SH-SY5Y (cell line): Measurements from ENCODE around the gene LRRFIP1.

Source experiments
- GATA2 ChIP-seq: IDR thresholded peaks from 2 replicates; pipeline ENCODE4 v1.6.1; 2011; ENCODE audit warnings: mild to moderate bottlenecking, low read depth, low read length
- GATA3 ChIP-seq: IDR thresholded peaks from 2 replicates; pipeline ENCODE4 v1.6.1; 2011; ENCODE audit warnings: low read depth, mild to moderate bottlenecking, low read length, moderate library complexity

The LRRFIP1 gene

DNA sequence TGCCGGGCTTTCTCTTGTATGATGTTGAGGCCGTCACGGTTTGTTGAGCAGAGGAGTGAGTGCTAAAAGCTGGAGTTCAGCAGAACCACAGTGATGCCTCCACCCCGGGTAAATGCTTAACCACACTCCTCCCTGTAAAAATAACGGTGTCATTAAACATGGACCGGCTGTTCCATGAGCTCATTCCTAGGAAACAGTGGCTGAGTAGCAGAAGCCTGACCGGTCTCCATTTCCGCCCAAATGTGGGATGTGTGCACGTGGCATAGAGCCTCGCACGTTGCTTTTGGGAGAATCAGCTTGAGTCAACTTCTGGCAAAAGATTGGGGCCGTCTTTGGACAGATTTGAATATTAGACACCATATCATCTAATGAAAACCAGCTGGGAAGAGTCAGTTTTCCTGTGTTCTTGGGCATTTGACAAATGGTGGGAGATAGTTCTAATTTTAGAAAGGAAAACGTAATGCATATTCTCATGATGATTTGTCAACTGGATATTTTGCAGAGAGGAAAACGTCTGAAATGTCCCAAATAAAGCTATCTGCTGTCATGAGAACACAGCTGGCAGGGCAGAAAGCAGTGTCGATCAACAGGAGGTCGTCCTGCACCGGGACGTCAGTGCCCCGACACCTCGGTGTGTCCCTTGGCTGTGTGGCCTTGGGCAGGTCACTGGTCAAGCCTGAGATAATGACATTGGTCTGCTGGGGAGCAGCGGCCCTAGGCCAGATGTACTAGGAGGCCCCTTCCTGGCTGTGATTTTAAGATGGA is 42.4 kb downstream of the LRRFIP1 start:
- TF ChIP-seq GATA2 (no peak), GATA3 (no peak)

DNA sequence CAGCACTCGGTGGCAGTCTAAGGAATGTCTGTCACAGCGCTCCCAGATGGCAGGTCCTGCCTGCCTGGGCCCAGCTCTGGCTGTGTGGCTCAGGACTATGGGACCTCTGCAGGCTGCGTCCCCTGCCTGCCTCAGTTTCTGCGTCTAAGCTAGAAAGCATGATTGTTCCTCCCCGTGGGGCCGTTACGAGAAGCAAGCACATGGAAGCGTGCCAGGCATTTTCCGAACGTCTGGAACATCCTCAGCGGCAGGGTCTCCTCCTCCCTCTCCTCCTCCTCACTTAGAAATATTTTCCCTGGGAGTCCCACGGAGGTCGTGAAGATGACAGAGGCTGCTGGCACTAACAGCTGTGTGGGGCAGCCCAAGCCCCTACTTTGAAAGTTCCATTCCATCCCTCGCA is 43.3 kb downstream of the LRRFIP1 start:
- TF ChIP-seq GATA3 (no peak), GATA2 (no peak)

DNA sequence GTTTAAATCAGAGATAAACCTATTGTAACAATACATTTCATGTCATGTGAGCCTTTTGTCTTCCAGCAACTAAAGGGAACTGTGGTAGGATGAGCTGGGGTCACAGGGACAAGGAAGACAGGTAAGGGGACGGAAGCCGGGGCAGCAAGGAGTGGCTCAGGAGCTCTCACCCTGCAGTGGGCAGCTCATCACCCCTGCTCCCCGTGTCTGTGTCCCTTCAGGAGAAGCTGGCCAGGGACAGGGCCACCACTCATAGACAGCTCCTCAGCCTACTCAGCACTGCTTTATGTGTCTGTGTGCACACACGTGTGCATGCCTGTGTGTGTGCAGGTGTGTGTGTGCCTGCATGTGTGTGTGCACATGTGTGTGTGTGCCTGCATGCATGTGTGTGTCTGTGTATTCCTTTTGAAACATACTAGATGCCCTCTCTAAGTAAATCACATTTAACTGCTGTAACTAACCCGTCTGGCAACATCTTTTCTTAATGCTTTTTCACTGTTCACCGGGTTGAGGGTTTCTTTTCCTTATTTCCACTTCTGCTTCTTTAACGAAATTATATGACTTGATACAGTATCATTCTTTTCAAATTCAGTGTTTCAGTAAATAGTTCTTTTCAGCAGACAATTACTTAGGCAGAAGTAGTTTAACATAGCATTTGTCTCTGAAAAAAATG is 44.2 kb downstream of the LRRFIP1 start:
- TF ChIP-seq GATA2 (no peak), GATA3 (no peak)

DNA sequence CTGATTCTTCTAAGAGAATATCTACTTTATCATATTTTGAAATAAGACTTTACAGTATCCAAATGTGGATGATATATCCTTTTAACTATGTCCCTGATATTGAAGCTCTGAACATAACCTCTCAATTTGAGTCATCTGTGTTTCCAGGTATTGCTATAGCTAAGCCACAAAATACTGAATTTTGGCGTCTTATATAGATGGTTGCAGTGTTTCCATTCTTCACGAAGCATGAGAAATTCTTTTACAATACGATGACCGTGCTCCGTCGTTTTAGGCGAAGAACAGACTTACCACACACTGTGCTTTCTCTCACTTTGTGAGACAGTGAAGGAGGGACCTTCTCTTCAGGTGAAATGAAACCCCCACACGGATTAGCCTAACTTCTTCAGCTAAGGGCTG is 45.3 kb downstream of the LRRFIP1 start:
- no peak for TF ChIP-seq GATA2
- TF ChIP-seq GATA3 = no peak

DNA sequence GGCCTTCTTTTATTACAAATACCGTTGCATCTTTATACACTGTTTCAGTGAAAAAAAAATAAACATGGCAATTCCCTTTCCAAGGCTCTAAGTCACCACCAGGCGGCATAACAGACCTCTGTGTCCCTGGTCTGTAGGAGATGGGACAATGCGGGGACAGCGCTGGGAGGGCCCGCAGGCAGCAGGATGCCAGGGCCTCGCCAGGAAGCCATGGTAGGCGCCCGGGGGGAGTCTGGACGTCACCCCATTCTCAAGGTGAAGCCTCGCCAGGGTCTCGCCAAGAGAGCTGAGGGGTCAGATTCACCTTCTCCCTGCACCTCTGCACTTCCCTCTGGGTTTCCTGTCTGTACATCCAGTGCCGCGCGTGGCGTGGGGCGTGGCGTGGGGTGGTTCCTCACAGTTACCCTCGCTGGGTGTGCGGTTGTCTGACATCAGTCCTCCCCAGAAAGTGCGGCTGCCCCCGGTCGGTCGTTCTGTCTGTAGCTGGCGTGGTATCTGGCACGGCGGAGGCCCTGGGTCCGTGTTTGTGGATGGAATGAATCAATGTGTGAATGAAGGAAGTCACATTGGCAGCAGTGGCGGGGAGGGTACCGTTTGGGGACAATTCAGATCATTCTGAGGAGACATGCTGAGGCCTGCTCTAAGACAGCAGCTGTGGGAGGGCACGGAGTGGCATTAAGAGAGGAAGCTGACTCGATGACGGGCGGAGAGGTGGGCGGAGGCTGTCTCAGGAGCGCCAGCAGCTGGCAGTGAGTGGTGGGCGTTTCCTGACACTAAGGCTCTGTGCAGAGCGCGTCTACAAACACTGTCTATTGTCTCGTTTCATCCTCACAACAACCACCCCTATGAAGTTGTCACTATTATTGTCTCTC is 46.0 kb downstream of the LRRFIP1 start:
- TF ChIP-seq GATA2 (no peak), GATA3 (no peak)

DNA sequence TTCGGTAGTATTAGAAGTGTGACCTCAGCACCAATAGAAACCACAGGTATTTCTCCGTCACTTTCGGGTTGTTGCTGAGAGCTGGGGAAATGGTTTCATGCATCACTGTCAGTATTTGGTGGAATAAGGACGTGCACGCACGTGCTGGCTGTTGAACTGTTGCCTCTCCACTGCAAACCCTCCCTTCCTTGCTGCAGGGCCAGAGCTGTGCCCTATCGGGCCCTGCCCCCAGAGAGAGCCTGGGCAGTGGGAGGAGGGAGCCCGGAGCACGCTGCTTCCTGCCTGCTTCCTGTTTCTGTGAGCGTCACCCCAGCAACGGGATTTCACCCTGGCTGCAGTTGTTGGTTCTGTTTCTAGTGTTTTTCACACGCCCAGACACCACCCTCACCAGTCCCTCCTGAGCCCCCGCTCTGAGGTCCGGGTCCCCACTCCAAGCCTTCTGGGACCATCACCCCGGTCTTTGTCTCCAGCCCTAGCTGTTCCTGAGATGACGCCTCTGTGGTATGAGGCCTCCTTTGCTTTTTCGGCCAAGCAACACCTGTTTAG is 47.4 kb downstream of the LRRFIP1 start:
- TF ChIP-seq GATA2 (no peak), GATA3 (no peak)

DNA sequence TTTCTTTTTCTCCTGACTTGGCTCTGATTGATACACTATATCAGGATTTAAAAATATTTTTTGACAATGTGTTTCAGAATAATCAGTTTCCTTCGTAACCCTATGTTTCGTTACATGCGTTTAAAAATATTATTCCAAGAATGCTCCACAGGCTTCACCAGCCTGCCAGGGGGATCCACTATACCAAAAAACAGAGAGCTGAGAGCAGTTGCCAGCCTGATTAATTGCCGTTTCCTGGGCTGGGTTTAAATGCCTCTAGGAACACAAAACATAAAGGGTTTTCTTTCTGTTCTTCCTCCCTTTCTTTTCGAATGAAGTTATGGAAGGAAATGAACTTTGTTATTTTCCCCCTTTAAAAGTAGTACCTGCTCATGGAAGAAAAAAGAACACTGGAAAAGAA is 47.9 kb downstream of the LRRFIP1 start:
- TF ChIP-seq GATA3 (no peak), GATA2 (no peak)

DNA sequence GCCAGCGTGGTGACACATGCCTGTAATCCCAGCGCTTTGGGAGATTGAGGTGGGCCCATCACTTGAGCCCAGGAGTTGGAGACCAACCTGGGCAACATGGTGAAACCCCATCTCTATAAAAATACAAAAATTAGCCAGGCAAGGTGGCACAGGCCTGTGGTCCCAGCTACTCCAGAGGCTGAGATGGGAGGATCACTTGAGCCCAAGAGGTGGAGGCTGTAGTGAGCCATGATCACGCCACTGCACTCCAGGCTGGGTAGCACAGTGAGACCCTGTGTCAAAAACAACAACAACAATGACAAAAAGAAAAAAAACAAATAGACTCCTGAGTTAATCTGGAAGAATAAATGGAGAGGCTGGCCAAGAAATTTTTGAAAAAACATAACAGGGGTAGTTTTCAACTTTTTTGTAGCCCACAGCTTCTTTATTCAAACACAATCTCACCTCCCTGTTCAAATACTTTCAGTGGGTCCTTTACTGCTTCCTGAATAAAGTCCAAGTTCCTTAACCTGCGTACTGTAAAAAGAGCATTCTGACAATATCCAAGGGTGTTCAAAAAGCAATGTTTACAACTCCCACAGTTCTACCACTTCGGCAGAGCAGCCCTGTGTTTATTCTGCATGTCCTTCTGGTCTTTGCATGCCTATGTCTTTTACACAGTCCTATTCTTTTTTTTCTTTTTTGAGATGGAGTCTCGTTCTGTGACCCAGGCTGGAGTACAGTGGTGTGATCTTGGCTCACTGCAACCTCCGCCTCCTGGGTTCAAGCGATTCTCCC is 53.5 kb downstream of the LRRFIP1 start:
- TF ChIP-seq GATA3 = no peak
- no peak for TF ChIP-seq GATA2

DNA sequence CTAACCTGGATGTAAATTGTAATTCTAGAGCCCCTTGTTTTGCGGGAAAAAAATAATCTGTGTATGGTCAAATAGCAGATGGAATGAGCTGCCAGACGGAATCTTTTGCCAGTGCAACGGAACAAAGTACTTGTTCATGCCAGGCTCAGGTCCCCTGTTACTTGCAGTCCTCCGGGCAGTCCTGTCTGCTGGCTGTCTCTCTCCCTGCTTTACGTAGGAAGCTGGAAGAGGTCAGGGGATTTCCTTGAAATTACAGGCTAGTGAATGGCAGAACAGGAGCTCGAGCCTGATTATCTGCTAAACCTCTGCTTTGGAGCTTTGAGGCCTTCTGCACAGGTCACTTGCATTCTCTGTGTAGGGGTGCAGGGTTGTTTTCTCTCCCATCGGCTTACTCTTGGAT is 54.8 kb downstream of the LRRFIP1 start:
- TF ChIP-seq GATA3 (no peak), GATA2 (no peak)

DNA sequence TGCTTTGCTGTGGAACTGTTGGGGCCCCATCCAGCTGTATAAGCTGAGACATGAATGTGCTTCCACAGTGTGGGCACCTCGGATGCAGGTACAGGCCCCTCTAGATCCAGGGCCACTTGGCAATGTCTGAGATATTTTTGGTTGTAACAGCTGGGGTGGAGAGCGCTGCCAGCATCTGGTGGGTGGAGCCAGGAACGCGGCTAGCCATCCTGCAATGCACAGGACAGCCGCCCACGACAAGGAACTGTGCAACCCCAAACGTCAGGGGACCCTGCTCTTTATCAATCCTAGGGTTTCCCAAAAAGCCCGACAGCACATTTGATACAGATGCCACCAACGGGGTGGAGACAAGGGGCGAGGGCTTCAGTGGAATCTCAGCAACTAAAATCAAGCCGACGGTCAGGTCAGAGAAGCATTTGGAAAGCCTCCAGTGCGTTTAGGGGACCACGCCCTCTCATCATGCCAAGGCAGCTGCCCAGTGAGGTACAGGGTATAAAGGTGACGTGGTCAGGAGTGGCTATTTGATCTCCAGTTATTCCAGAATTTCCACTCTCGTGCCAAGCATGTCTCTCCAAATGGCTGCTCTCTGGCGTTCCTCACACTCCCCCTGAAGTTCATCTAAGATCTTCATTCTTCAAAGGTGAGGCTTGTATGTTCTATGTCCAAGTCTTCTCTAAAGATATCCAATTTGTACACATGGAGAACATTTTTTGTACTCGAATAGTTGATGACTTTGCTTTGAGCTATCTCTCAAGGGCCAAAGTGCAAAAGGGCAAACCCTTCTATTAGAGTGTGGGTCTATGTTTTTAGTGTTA is 55.7 kb downstream of the LRRFIP1 start:
- TF ChIP-seq GATA3 (no peak), GATA2 (no peak)

DNA sequence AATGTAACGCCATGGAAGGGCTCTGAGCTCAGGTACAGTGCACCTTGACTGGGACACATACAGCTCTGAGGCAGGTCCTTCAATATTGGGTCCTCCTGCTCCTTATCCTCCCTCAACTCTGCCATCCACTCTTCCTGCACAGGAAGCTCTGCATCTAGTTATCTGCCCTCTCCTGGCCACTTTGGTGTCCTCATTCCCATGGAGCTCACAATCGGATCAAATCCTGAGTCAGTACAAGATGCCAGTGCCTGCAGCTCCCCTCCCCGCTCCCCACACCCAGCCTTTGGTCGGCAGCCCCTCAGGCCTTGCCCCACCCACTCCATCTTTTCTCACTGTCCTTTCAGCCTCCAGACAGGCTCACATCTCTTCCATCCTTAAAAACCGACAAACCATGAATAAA is 58.0 kb downstream of the LRRFIP1 start:
- TF ChIP-seq GATA2 = no peak
- no peak for TF ChIP-seq GATA3

DNA sequence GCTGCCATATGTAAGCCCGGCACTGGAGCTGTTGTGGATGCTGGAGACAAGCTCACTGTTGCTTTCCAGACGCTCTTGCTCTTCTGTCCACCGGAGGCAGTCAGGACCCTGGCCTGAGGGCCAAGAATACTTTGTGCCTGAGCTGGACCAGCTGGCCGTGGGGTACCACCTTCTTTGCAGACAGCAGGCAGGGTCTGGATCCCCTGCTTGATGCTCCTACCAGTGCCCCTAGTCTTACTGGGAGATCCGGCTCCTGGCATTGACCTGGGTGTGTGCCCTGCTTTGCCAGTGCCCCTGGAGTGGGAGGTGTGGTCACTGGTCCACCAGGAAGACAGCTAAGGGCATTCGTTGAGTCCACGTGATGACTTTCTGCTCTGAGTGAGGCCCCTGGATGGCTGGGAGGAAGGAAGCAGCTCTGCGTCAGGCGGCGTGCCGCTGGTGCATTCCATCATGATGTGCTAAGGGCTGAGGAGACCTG is 59.3 kb downstream of the LRRFIP1 start:
- no peak for TF ChIP-seq GATA3
- TF ChIP-seq GATA2 = no peak
